Stimulated activated CD4-positive, alpha-beta T cell treated with anti-CD3 and anti-CD28 coated beads, Interleukin-15, amount 100 ng/mL, for 1 hour (primary cell): Measurements from ENCODE around the gene HSP90AB1.
A peak's percentile ranks its signal among the peaks of the same experiment; 100 is the strongest.

ENCODE experiments used
- DNase-seq, 2 donors: peaks; one replicate each; pipeline ENCODE4 v3.0.0-alpha.2; 2020; ENCODE audit warnings: low read depth in 1 of 2, low spot score in 1 of 2

The HSP90AB1 gene

DNA sequence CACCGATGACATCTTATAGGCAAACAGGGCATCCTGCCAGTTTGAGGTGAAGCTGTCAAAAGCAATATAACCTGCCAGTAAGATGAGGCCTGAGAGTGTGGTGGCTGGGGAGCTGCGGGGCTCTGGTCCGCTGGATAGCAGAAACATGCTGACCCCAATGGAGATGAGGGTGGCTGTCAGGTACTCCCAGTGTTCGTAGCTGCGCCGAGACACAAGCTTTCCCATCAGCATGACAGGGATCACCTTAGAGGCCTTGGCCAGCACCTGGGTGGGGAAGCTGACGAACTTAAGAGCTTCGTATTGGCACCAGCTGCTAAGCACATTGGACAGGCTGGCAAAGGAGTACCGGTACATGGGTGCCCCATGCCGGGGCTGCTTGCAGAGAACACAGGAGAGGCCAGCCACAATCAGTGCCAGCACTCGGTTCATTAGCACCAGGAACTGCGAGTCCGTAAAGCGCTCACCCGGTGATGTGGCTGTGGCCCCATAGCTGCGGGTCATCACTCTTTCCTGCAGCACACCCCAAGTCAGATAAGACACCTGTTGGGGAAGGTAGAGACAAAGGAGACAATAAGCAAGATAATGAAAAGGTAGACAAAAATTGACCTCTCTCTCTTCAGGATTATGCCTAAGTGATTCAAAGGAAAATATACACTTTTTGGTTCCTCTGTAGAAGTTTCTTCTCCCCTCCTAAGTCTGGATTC lies 8.4 kb downstream of the HSP90AB1 start:
- DNase-seq = peak in 1 of 2 donors; percentile 38

- DNase-seq = no peak
Measured at GRCh38 chr6:44255871-44256774, 9.2 kb downstream of the HSP90AB1 start.

DNA sequence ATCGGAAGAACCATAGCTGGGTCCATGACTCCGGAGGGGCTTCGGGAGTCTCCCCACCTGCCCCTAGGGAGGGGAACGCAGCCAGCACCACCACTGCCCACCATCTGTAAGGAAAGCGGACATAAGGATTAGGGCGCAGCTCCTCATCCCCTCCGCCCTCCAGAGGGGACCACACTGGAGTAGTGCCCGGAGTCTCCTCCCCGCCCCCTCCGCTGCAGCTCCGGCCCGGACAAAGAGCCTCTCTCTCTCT lies 9.8 kb downstream of the HSP90AB1 start:
- no peak for DNase-seq

DNA sequence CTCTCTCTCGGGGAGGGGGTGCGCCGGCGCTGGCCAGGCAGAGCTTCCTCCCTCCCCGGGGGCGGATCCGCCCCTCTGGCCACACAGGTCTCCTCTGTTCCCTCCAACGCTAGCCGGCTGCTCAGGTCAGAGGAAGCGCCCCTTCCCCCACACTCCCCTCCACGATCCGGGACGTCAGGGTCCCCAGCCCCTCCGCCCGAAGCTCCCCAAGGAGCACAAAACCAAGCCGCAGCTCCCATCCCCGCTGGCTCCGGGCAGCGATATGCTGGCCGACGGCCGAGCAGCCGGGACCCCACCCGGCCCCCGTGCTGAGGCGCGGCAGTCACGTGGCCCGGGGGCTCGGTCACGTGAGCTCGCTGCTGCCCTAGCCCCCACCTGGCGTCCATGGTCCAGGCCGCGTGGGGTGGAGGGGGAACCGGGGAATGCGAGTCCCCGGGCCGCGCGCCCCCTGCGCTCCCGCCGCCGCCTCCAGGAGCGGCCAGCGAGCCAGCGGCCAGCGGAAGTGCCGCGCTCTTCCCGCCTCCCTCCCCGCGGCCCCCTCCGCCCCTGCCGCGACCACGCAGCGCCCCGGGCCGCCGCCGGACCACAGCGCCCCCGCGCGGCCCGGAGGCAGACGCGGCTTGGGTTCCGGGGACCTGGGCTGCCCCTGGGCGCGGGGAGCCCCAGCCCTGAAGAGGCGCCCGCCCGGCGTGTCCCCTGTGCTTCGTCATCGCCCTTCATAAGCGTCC lies 10.3 kb downstream of the HSP90AB1 start, which contains the start of gene SLC35B2:
Gene SLC35B2 (minus strand): TSS at position 504 of the 728 bp plus-strand sequence. CDS start 118 bp downstream, at position 386.
- peak; percentile 49 to 56 for DNase-seq

- no peak for DNase-seq
Measured at GRCh38 chr6:44257753-44258324, 10.9 kb downstream of the HSP90AB1 start.

DNA sequence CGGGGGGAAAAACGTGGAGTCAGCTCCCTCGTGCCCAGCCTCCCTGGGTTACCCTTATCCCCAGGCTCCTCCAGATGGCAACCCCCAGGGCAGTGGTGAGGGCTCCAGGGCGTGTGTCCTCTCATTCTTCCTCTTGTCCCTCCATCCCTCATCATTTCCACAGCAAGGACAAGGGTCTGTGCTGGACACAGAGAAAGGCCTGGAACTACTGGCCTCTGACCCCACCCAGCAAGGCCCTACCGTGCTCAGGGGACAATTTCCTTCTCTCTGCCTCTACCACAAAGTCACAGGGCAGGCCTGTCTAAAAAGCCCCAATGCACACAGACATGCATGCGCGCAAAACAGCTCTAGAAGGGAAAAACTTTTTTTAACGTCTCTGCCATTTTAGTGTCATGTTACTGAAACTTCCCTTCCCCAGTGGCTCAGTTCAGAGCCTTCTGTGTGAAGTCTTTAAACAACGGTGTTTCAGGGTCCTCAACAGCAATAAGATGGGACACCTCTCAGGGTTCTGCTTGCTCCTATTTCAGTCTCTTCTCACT lies 11.5 kb downstream of the HSP90AB1 start:
- no peak for DNase-seq

DNA sequence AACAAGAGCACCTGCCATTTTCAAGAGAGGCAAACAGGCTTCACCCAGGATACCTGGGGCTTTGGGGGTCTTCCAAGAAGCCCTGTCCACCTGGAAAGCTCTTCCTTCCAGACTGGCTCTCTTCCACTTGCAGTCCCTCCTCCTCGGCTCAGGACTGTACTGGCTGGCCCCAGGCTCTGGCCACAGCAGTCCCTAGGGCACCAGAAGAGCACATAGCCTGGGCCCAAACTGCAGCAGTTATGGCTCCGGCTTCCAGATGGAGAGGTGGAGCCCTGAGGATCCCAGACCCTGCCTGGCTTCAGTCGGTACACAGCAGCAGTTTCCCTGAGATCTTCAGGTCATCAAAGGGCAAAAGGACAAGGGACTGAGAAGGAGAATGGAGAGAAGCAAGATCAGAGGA lies 12.0 kb downstream of the HSP90AB1 start:
- DNase-seq = no peak

GRCh38 chr6:44260011-44260410 lies 13.1 kb downstream of the HSP90AB1 start:
- DNase-seq = no peak

DNA sequence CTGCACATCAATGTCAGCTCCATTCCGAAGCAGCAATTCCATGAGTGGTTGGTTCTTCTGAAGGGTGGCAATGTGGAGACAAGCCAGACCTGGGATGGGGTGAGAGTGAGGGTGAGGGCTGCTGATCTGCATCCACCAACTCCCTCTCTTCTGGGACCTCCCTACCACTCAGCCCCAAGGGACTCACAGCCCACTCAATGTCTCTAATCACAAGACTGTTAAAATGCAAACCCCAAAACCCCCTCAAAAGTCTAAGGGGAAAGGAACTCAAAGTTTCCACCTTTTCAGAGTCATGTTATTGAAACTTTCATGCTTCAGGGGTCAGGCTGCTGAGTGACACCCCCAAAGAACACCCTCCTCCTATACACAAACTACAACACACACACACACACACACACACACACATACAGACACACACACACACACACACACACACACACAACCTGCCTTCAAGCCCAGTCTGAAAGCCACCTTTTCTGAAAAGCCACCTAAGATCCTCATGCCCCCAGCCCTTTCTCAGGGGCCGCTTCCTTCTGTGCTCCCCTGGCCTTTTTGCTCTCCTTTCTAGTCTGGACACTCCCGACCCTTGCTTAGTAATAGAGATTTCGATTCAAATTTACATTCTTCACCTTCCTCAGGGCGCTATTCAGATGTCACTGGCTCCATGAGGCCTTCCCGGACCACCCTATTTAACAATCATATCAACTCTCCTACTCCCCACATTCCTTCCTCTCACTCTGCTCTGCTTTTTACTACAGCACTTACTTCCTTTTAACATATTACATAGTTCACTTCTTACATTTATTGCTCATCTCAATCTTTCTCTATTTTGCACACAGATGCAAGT lies 13.8 kb downstream of the HSP90AB1 start:
- no peak for DNase-seq

GRCh38 chr6:44261581-44261980 lies 14.7 kb downstream of the HSP90AB1 start:
- DNase-seq = no peak

GRCh38 chr6:44262467-44263353 lies 15.8 kb downstream of the HSP90AB1 start:
- DNase-seq = no peak

DNA sequence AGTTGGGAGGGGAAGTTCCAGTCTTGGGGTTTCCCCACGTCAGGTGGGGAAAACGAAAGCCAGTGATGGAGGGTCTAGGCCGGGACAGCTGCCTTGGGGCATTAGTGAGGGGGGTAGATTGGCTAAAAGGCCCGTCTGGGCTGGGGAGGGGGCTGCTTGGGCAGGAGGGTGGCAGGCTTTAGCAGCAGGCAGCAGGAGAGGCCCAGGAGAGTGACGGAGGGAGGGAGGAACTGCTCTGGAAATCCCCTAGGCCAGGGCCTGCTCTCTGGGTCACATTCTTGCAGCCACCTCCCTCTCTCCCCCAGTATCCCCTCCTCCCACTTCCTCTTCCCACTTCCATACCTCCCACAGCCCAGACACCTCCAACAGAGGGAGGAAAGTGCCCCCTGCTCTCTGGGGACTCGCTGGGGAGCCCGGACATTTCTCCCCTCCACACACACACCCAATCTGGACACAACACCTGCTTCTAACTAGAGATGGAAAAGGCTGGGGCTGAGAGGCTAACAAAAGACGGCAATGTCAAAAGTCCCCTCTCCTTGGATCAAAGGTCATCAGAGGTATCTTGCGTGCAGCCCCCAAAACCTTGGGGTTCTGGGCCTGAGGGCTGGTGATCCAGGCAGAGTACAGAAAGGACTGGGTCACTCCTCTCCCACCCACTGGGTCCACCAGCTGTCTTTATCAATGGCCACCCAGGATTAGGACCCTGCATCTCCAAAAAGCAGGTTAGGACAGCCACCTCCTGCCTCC lies 16.6 kb downstream of the HSP90AB1 start:
- DNase-seq = no peak

DNA sequence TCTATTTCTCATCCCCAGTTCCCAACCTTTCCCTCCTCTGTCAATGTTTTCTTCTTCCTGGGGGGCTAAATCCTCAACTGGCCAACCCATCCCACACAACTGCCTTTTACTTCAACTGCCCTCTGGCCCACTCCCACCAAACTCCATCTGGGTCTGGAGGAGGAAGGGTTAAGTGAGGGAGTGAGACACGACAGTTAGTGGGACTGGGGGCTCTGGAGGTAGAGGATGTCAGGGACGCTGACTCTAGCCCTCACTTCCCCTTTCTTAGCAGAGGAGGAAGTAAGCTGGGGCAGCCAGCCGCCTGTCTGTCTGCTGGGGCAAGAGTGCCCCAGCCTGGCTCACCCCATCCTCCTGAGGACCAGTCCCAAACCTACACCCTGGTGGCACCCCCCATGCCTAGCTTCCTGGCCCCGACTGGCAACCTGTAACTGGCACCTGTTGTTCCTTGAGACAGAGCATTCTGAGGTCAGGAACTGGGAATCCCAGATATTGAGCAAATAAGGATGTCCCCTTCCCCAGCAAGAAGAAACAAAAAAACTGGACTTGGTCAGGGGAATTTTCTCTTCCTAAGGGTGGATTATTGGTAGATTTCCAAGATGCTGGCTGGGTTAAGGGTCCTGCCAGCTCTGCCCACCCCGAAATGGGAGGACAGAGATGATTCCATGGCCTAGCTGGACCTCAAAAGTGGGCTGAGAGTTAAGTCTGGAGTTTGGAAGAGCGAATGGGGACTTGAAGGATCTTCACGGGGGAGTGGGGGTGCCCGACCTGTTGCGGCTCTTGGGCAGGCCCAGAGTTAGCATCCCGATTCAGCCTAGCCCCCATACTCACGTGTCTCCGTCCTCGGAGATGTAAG lies 17.5 kb downstream of the HSP90AB1 start:
- no peak for DNase-seq

- peak; percentile 93 to 97 for DNase-seq
Measured at GRCh38 chr6:44265007-44265721, 18.3 kb downstream of the HSP90AB1 start, which contains the start of gene NFKBIE. TSS of gene NFKBIE (minus strand) at chr6:44265551. CDS start at chr6:44265346, 205 bp downstream.

GRCh38 chr6:44265722-44266233 lies 18.9 kb downstream of the HSP90AB1 start:
- DNase-seq = no peak

DNA sequence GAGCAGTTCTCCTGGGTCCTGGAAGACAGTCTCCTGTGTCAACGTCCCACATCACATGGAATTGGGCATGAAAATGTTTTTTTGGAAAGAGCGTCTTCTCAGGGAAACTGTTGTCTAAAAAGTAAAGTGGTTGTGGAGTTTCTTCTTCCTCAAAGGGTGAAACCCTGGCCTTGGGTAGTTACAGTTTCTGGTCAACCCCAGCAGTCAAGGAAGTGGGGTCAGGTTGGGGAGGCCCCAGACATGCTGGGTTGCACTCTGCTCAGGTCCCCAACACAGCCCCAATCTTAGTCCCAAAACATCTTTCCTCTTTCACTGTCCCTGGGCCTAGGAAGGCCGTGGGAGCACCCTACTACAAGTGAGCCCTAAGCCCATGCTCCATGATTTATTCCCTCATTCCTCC lies 19.4 kb downstream of the HSP90AB1 start:
- no peak for DNase-seq

- DNase-seq = no peak
Measured at GRCh38 chr6:44267252-44267651, 20.4 kb downstream of the HSP90AB1 start.
